Uterus (tissue), 2 donors: Measurements from ENCODE around the gene DEPDC7.

Experiments used
- CTCF ChIP-seq, 4 experiments: fragments of 200-600 bp in 2 of 4; fragments of 450-650 bp in 2 of 4; sonication (generic) in 2 of 4; IDR thresholded peaks; one replicate each; pipeline ENCODE4 v1.5.1; 2016 to 2019; ENCODE audit warnings: antibody characterized with exemption in 4 of 4, mild to moderate bottlenecking in 2 of 4, moderate library complexity in 1 of 4
- POLR2A ChIP-seq, 2 donors: fragments of 450-650 bp; IDR thresholded peaks; one replicate each; pipeline ENCODE4 v1.6.1; 2016; ENCODE audit warnings: antibody characterized with exemption in 2 of 2, mild to moderate bottlenecking in 1 of 2, moderate library complexity in 1 of 2

GRCh38 chr11:33001751-33002542 is 13.7 kb upstream of the DEPDC7 start:
- TF ChIP-seq CTCF (IDR thresholded peaks at IDR 0.05), result no peak
- TF ChIP-seq POLR2A (IDR thresholded peaks at IDR 0.05), result no peak
